BE2C (cell line): ENCODE results near the gene SCG2.

ENCODE experiments used
- DNase-seq: peaks from one replicate; pipeline ENCODE4 v3.0.0-alpha.2; 2020
- H3K27me3 ChIP-seq: fragments of 250-450 bp; sonication (Bioruptor Pico); 2 replicates; pipeline ENCODE4 v1.5.1; 2020; ENCODE audit warnings: mild to moderate bottlenecking
- H3K36me3 ChIP-seq: fragments of 250-450 bp; sonication (Bioruptor Pico); 2 replicates; pipeline ENCODE4 v1.5.1; 2020; ENCODE audit warnings: mild to moderate bottlenecking
- H3K4me1 ChIP-seq: fragments of 250-450 bp; sonication (Bioruptor Pico); 2 replicates; pipeline ENCODE4 v1.5.1; 2020
- H3K4me3 ChIP-seq: 2 replicates; pipeline ENCODE4 v1.5.1; 2011; ENCODE audit warnings: low read depth, low read length
- H3K9me3 ChIP-seq: fragments of 250-450 bp; sonication (Bioruptor Pico); 2 replicates; pipeline ENCODE4 v1.5.1; 2020
- TF ChIP-seq, protein P1 (sequence below): IDR thresholded peaks from 2 replicates; pipeline ENCODE4 v1.5.1; 2012; ENCODE audit warnings: mild to moderate bottlenecking, low read depth, low read length

The SCG2 gene

DNA sequence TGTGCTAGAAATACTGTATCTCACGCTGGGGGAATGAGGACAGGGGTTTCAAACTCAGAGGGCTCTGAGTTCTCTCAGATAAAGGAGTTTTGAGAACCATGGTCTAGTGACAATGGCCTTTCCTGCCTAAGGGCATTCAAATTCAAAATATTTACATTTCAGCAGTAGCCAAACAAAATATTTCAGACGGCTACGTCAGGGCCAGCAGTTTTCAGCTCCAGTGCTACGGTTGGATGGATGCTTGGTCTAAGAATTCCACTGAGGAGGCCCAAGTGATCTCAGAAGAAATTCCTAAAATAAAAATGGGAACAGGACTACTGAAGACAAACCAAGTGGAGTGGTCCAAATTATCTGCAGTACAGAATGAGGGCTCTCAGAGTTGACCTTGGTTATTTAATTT lies 41.1 kb upstream of the SCG2 start:
- Histone ChIP-seq H3K9me3 (no peaks in the 10 kb centered on the region), H3K4me1 (peaks cover 2% of the 10 kb centered on the region; the same call in 1 of the 2 replicates), H3K36me3 (no peaks in the 10 kb centered on the region), H3K4me3 (no peak overlapping the region), H3K27me3 (no peaks in the 10 kb centered on the region)
- no peak for DNase-seq
- TF ChIP-seq, protein P1, sequence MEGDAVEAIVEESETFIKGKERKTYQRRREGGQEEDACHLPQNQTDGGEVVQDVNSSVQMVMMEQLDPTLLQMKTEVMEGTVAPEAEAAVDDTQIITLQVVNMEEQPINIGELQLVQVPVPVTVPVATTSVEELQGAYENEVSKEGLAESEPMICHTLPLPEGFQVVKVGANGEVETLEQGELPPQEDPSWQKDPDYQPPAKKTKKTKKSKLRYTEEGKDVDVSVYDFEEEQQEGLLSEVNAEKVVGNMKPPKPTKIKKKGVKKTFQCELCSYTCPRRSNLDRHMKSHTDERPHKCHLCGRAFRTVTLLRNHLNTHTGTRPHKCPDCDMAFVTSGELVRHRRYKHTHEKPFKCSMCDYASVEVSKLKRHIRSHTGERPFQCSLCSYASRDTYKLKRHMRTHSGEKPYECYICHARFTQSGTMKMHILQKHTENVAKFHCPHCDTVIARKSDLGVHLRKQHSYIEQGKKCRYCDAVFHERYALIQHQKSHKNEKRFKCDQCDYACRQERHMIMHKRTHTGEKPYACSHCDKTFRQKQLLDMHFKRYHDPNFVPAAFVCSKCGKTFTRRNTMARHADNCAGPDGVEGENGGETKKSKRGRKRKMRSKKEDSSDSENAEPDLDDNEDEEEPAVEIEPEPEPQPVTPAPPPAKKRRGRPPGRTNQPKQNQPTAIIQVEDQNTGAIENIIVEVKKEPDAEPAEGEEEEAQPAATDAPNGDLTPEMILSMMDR: no peak

DNA sequence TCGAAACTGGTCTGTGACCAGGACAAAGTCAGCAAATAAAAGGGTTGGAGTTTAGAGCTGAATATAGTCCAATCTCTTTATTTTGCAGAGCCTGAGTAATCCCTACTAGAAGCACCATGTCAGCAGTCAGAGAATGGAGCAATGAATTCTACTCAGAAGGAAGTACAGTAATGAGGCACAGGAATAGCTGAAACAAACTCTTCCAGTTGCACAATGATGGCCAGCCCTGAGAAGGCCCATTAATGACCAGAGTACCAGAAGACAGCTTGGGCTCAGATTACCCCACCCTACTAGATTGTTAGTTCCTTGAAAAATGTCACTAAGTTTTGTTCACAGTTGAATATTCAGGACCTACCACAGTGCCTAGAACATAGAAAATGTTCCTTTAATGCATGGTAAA lies 40.3 kb upstream of the SCG2 start:
- no peak for DNase-seq

DNA sequence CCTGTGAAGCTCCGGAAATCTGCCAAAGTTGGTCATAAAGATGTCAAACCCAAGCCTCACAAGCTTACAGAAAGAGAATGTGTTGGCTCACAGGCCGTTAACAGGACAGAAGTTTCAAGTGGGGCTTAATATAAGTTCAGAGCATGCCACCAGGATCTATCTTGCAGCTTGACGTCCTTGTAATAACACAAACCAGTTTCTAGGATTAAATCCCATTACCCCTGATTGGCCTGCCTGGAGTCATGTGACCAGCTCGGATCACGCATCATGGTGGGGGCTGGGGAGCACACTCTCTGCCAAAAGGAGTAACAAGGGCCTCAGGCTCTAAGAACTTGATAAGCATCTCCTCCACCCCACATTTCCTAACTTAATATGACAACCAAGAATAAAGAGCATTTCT lies 38.9 kb upstream of the SCG2 start:
- Histone ChIP-seq H3K4me1 (0 out of 2 replicates have a peak, but pooled peaks cover 2% of the 10 kb centered on the region), H3K36me3 (no peaks in the 10 kb centered on the region), H3K4me3 (no peak overlapping the region), H3K27me3 (no peaks in the 10 kb centered on the region), H3K9me3 (no peaks in the 10 kb centered on the region)
- DNase-seq: peak; percentile 51
- TF ChIP-seq, protein P1: no peak

More for the DNA sequence above, 40.3 kb upstream of the SCG2 start:
- H3K4me1 ChIP-seq: 0 out of 2 replicates have a peak, but pooled peaks cover 2% of the 10 kb centered on the region
- no peak overlapping the region for H3K4me3 ChIP-seq
- no peaks in the 10 kb centered on the region for H3K36me3 ChIP-seq
- TF ChIP-seq, protein P1: no peak
- H3K27me3 ChIP-seq: no peaks in the 10 kb centered on the region
- no peaks in the 10 kb centered on the region for H3K9me3 ChIP-seq

DNA sequence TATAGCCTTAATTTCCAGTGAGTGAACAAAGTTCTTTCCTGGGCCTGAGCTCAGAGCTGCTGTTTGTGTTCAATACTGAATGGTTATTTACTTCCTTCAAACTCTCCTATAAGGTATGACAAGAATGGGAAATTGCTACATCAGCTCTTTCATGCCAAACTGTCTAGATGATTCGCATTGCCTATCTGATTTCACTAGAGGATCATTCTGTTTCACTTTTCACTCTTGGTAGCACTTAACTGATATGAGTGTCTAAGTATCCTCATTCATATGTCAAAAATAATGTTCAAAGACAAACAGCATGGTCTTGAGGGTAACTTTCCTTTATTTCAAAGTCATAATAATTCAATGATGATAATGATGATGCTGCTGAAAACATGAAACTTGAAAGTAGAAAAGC lies 32.9 kb upstream of the SCG2 start:
- H3K4me3 ChIP-seq: no peak overlapping the region
- no peaks in the 10 kb centered on the region for H3K36me3 ChIP-seq
- no peaks in the 10 kb centered on the region for H3K4me1 ChIP-seq
- DNase-seq: no peak
- H3K9me3 ChIP-seq: no peaks in the 10 kb centered on the region
- TF ChIP-seq, protein P1: no peak
- no peaks in the 10 kb centered on the region for H3K27me3 ChIP-seq

DNA sequence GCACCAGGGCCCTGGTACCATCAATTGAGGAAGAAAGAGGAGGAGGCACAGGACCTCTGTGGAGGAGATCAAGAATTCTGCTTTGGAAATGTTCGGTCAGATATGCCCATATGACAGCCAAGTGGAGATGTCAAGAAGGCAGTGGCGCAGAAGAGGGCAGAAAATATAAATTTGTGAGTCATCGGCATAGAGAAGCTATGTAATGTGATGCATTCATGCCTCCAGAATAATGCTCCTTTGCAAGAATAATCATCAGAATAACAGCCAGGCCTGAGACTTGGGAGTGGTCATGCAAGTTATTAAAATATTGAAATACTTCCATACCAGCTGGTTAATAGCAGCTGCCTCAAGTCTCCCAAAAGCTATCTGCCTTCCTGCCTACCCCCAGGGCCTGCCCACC lies 32.1 kb upstream of the SCG2 start:
- Histone ChIP-seq H3K9me3 (no peaks in the 10 kb centered on the region), H3K27me3 (no peaks in the 10 kb centered on the region), H3K36me3 (no peaks in the 10 kb centered on the region), H3K4me3 (no peak overlapping the region), H3K4me1 (no peaks in the 10 kb centered on the region)
- TF ChIP-seq, protein P1: no peak
- DNase-seq: no peak

DNA sequence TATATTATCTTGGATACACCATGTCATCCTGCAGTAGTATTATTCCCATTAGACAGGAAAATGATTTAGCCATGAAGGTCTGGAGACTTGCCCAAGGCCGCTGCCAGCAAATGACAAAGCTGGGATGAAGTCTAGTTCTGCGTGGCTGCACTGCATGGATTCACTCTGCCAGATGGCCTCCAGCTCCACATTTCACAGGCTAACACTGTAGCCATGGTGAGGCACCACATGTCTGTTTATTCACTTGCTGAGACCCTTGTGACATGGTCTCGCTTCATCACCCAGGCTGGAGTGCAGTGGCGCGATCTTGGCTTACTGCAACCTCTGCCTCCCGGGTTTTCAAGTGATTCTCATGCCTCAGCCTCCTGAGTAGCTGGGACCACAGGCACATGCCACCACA lies 31.5 kb upstream of the SCG2 start:
- peak; percentile 71 for DNase-seq
- H3K4me1 ChIP-seq: no peaks in the 10 kb centered on the region
- TF ChIP-seq, protein P1: no peak
- H3K9me3 ChIP-seq: no peaks in the 10 kb centered on the region
- no peak overlapping the region for H3K4me3 ChIP-seq
- no peaks in the 10 kb centered on the region for H3K36me3 ChIP-seq
- no peaks in the 10 kb centered on the region for H3K27me3 ChIP-seq
